ENCODE measurements around the gene COL27A1.

The COL27A1 gene

DNA sequence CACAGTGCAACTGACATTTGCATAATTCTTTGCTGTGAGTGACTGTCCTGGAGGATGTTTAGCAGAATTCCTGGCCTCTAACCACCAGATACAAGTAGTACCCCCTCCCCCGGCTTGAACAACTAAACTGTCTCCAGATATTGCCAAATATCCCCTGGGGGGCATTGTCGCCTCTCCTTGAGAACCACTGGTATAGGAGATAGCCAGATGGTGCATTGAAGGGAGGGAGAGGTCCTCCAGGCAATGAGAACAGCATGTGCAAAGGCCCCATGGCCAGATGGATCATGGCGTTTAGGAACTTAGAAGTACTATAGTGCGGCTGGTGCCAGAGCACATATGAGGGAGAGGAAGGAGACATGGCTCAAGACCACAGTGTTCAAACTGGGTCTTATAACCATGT, 148.6 kb downstream of the COL27A1 start:
- peak; percentile 65 for DNase-seq (ENCODE audit: low read depth)
- H3K4me3 ChIP-seq (ENCODE audit: low read depth, low read length): no peak overlapping the region

DNA sequence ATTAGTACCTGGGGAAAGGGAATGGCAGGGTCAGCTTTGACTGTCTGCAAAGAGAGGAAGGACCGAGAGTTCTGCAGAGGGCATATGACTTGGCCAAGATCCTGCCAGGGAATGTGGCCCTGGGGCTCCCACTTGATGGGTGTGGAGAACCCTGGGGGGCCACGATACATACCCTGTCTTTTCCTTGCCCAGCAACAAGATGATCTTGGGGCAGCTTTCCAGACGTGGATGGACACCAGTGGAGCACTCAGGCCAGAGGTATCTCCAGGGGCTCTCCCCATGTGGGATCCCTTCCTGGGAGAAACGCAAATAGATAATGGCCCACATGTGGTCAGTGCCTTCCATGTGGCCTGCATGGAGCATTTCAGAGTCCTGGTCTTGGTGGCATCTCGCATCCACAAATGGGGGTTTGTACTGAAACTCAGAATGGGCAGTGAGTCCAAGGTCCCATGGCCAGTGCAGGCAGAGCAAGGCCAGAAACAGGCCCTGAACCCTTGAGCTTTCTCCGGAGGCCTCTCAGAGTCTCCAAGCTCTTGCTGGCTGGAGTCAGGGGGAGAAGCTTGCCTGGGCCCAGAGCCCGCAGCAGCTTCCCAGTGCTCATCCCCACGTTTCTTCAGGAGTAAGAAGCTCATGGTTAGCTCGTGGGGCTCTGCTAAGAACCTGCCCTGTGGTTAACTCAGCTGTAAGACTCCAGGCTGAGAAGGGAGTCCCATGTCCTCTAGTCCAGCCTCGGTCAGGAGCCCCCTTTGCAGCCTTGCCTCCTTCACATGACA, 149.3 kb downstream of the COL27A1 start:
- H3K4me3 ChIP-seq (ENCODE audit: low read depth, low read length): no peak overlapping the region
- TF ChIP-seq, protein P1, sequence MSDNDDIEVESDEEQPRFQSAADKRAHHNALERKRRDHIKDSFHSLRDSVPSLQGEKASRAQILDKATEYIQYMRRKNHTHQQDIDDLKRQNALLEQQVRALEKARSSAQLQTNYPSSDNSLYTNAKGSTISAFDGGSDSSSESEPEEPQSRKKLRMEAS (IDR thresholded peaks at IDR 0.05; ENCODE audit: low read depth, low read length): no peak
- TF ChIP-seq MYC (IDR thresholded peaks at IDR 0.05; ENCODE audit: low read depth, low read length) (no peak), POLR2A (IDR thresholded peaks at IDR 0.05; ENCODE audit: extremely low read depth, insufficient read length) (no peak)
- TF ChIP-seq, protein P2, sequence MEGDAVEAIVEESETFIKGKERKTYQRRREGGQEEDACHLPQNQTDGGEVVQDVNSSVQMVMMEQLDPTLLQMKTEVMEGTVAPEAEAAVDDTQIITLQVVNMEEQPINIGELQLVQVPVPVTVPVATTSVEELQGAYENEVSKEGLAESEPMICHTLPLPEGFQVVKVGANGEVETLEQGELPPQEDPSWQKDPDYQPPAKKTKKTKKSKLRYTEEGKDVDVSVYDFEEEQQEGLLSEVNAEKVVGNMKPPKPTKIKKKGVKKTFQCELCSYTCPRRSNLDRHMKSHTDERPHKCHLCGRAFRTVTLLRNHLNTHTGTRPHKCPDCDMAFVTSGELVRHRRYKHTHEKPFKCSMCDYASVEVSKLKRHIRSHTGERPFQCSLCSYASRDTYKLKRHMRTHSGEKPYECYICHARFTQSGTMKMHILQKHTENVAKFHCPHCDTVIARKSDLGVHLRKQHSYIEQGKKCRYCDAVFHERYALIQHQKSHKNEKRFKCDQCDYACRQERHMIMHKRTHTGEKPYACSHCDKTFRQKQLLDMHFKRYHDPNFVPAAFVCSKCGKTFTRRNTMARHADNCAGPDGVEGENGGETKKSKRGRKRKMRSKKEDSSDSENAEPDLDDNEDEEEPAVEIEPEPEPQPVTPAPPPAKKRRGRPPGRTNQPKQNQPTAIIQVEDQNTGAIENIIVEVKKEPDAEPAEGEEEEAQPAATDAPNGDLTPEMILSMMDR (IDR thresholded peaks at IDR 0.05; ENCODE audit: low read depth, low read length): no peak
- no peak for DNase-seq (ENCODE audit: low read depth)

More for the DNA sequence above, 148.6 kb downstream of the COL27A1 start:
- TF ChIP-seq, protein P1 (IDR thresholded peaks at IDR 0.05; ENCODE audit: low read depth, low read length): no peak
- TF ChIP-seq, protein P2 (IDR thresholded peaks at IDR 0.05; ENCODE audit: low read depth, low read length): no peak
- TF ChIP-seq MYC (IDR thresholded peaks at IDR 0.05; ENCODE audit: low read depth, low read length): no peak
- no peak for TF ChIP-seq POLR2A (IDR thresholded peaks at IDR 0.05; ENCODE audit: extremely low read depth, insufficient read length)

DNA sequence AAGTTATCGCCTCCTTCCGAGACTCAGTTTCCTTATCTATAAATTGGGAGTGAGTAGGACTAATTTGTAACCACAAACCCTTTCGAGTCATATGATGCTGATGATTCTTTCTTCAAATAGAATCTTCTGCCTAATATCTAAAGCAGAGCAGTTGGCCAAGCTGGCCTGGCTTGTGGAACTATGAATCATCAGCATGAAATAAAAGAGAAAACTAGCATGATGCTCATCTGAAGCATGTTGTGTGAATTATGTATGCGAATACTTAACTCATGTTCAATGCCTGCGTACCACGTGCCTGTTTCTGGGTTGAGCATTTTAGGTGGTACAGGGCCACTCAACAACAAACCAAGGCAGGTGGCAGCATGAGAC, 152.5 kb downstream of the COL27A1 start:
- no peak overlapping the region for H3K4me3 ChIP-seq (ENCODE audit: low read depth, low read length)

DNA sequence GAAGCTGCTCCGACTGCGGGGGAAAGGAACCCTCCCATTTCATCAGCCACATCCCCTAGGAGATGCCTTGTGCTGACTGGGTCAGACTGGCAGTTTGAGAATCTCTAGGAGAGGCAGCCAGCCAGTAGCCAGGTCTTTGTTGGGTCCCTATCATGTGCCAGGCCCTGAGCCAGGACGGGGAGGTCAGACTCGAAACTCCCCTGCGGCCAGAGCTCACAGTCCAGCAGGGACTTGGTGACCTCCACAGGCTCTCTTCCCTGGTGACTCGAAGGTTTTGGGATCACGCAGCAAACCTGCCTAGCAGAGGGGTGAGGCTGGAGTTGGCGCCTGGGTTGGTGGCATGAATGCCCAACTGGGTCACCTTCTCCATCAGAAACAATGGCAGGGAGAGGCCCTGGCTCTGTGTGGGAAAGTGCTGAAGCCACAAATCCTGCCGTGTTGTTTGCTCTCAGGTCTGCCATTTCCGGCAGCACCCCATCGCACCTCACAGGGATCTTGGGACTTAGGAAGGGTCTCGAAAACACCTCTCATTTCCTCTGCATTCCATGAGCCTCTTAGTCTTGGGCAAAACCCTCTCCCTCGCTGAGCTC, 153.1 kb downstream of the COL27A1 start:
- DNase-seq (ENCODE audit: low read depth): no peak
- TF ChIP-seq POLR2A (IDR thresholded peaks at IDR 0.05; ENCODE audit: extremely low read depth, insufficient read length) (no peak), MYC (IDR thresholded peaks at IDR 0.05; ENCODE audit: low read depth, low read length) (no peak)
- TF ChIP-seq, protein P2 (IDR thresholded peaks at IDR 0.05; ENCODE audit: low read depth, low read length): no peak
- TF ChIP-seq, protein P1 (IDR thresholded peaks at IDR 0.05; ENCODE audit: low read depth, low read length): no peak
- H3K4me3 ChIP-seq (ENCODE audit: low read depth, low read length): no peak overlapping the region

More for the DNA sequence above, 152.5 kb downstream of the COL27A1 start:
- no peak for DNase-seq (ENCODE audit: low read depth)
- no peak for TF ChIP-seq MYC (IDR thresholded peaks at IDR 0.05; ENCODE audit: low read depth, low read length)
- no peak for TF ChIP-seq POLR2A (IDR thresholded peaks at IDR 0.05; ENCODE audit: extremely low read depth, insufficient read length)
- TF ChIP-seq, protein P2 (IDR thresholded peaks at IDR 0.05; ENCODE audit: low read depth, low read length): no peak
- TF ChIP-seq, protein P1 (IDR thresholded peaks at IDR 0.05; ENCODE audit: low read depth, low read length): no peak

DNA sequence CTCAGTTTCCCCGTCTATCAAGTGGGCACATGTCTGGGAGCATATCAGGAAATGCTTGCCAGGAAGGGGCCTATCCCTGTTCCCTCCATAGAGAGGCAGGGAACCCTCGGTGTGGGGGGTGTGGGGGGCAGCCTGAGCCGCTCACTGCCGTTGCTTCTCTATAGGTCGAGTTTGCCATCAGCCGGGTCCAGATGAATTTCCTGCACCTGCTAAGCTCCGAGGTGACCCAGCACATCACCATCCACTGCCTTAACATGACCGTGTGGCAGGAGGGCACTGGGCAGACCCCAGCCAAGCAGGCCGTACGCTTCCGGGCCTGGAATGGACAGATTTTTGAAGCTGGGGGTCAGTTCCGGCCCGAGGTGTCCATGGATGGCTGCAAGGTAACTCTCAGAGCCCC, 153.8 kb downstream of the COL27A1 start:
- TF ChIP-seq, protein P1 (IDR thresholded peaks at IDR 0.05; ENCODE audit: low read depth, low read length): no peak
- TF ChIP-seq, protein P2 (IDR thresholded peaks at IDR 0.05; ENCODE audit: low read depth, low read length): no peak
- no peak for TF ChIP-seq POLR2A (IDR thresholded peaks at IDR 0.05; ENCODE audit: extremely low read depth, insufficient read length)
- no peak for TF ChIP-seq MYC (IDR thresholded peaks at IDR 0.05; ENCODE audit: low read depth, low read length)
- DNase-seq (ENCODE audit: low read depth): no peak
- H3K4me3 ChIP-seq (ENCODE audit: low read depth, low read length): no peak overlapping the region

Measured in NB4 (cell line).